Measurements from ENCODE around the gene KCNG2. TPM values are rescaled to one million over a fixed set of nuclear protein-coding genes. Genes with fewer than 3 reads are reported as not detected.

The KCNG2 gene
- total and polyA plus RNA-seq, 9 of the 15 experiments (the other 6 are each of a cell fraction or from before 2014, with no cell fraction given) = not detected

DNA sequence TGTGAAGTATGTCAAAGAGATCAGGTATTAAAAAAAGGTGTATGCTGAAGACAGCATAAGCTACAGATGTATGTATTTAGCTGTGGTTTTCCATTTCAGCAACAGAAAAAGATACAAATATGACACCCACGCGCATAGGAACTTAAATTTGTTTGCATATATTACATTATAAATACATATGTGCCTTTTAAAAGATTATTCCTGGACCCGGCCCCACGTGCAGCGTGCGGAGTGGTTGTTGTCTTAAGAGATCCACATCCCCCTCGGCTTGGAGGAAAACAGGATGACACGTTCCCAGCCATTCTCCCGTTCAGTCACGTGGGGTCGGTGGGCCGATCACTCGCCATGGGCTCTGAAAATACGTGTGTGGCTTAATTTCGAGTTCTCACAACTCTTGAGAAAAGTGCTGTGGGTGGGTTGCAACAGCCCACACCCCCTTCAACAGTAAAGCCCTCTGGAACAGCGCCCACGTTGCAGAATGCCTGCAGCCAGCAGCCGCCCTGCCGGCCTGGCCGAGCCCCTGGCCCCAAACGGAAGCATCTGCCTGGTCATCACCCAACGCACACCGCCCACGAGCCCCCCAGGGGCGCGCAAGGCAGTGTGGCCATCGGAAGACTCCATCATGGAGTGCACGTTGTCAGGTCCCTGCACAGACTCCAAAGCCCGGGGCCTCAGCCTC is 18.6 kb upstream of the KCNG2 start:
- peaks cover 0 to 5% of the 10 kb centered on the region in 2 experiments; a peak in 2 of 5 replicates for H3K4me1 ChIP-seq (replicated peaks in 1 of 2; ENCODE audit: control insufficient read depth in 2 of 2, insufficient read depth in 2 of 2, low read length in 2 of 2)
- ATAC-seq (no peak), DNase-seq (ENCODE audit: extremely low read depth in 1 of 4, low spot score in 3 of 4) (no peak), FAIRE-seq (no peak)
- 1% methylated on average over 18 of the region's 29 CpGs for WGBS (ENCODE audit: insufficient coverage, low coverage, missing lambda C conversion rate)
- no peaks in the 10 kb centered on the region for H4K20me1 ChIP-seq (replicated peaks; ENCODE audit: control insufficient read depth, insufficient read depth, low read length)
- intact Hi-C loops (cut with micrococcal nuclease) = no loop called here
- peaks cover 9 to 84% of the 10 kb centered on the region in 2 experiments for H3K27me3 ChIP-seq (ENCODE audit: control insufficient read depth in 2 of 2, insufficient read depth in 2 of 2, low read length in 2 of 2)
- H3K9me3 ChIP-seq (replicated peaks; ENCODE audit: control insufficient read depth, insufficient read depth, low read depth, low read length) = no peaks in the 10 kb centered on the region
- in situ Hi-C loops (cut with MboI) = no loop called here
- ChIA-PET CTCF (ENCODE audit: low intra/inter-chr PET ratio) (no interaction called here), POLR2A (no interaction called here)
- no peak overlapping the region for H3K4me2 ChIP-seq (ENCODE audit: insufficient read depth, low read length)
- TF ChIP-seq BACH1 (tag; IDR thresholded peaks at IDR 0.05) (no peak), SMC3 (conservative IDR thresholded peaks at IDR 0.05; ENCODE audit: insufficient read depth, low read depth, low read length) (no peak), MEF2D (tag; conservative IDR thresholded peaks at IDR 0.05; ENCODE audit: low read depth) (no peak), RBM17 (IDR thresholded peaks at IDR 0.05; ENCODE audit: borderline replicate concordance, low read depth, low read length) (no peak), NCOA2 (IDR thresholded peaks at IDR 0.05; ENCODE audit: partially characterized antibody in 2 of 2) (no peak), RBM22 (IDR thresholded peaks at IDR 0.05; ENCODE audit: low read depth, low read length, poor library complexity, severe bottlenecking) (no peak), CC2D1A (IDR thresholded peaks at IDR 0.05) (no peak)
- TF ChIP-seq, protein P1, sequence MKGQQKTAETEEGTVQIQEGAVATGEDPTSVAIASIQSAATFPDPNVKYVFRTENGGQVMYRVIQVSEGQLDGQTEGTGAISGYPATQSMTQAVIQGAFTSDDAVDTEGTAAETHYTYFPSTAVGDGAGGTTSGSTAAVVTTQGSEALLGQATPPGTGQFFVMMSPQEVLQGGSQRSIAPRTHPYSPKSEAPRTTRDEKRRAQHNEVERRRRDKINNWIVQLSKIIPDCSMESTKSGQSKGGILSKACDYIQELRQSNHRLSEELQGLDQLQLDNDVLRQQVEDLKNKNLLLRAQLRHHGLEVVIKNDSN (CRISPR knock-in tag; IDR thresholded peaks at IDR 0.05) = no peak
- TF ChIP-seq, protein P2, sequence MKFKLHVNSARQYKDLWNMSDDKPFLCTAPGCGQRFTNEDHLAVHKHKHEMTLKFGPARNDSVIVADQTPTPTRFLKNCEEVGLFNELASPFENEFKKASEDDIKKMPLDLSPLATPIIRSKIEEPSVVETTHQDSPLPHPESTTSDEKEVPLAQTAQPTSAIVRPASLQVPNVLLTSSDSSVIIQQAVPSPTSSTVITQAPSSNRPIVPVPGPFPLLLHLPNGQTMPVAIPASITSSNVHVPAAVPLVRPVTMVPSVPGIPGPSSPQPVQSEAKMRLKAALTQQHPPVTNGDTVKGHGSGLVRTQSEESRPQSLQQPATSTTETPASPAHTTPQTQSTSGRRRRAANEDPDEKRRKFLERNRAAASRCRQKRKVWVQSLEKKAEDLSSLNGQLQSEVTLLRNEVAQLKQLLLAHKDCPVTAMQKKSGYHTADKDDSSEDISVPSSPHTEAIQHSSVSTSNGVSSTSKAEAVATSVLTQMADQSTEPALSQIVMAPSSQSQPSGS (CRISPR knock-in tag; IDR thresholded peaks at IDR 0.05) = no peak
- no peaks in the 10 kb centered on the region for H3K36me3 ChIP-seq (ENCODE audit: control insufficient read depth, insufficient read depth, low read length)
- no peak overlapping the region for H2AFZ ChIP-seq (ENCODE audit: low read depth, low read length)
- H3K27ac ChIP-seq (ENCODE audit: extremely low read depth, low read depth, low read length) = no peak overlapping the region
- no peak overlapping the region for H3K9ac ChIP-seq (ENCODE audit: insufficient read depth in 1 of 2, low read depth in 2 of 2, low read length in 2 of 2)
- no peaks in the 10 kb centered on the region for H3K79me2 ChIP-seq (ENCODE audit: control insufficient read depth, insufficient read depth, low read length)
- no peaks in the 10 kb centered on the region for H3K9me1 ChIP-seq (ENCODE audit: control insufficient read depth, insufficient read depth, low read length)
- H3K4me3 ChIP-seq = no peak overlapping the region
- BruUV-seq (replicated peaks) = no TSS peak

All from K562 (cell line).